Measurements from ENCODE around the gene ARFIP1. TPM values are rescaled to one million over a fixed set of nuclear protein-coding genes. Genes with fewer than 3 reads are reported as not detected.

Gene ARFIP1
- total and polyA plus RNA-seq, 2 of the 8 experiments (the other 6 are each of a cell fraction or from before 2014, with no cell fraction given): 13.5 to 38.0 TPM

DNA sequence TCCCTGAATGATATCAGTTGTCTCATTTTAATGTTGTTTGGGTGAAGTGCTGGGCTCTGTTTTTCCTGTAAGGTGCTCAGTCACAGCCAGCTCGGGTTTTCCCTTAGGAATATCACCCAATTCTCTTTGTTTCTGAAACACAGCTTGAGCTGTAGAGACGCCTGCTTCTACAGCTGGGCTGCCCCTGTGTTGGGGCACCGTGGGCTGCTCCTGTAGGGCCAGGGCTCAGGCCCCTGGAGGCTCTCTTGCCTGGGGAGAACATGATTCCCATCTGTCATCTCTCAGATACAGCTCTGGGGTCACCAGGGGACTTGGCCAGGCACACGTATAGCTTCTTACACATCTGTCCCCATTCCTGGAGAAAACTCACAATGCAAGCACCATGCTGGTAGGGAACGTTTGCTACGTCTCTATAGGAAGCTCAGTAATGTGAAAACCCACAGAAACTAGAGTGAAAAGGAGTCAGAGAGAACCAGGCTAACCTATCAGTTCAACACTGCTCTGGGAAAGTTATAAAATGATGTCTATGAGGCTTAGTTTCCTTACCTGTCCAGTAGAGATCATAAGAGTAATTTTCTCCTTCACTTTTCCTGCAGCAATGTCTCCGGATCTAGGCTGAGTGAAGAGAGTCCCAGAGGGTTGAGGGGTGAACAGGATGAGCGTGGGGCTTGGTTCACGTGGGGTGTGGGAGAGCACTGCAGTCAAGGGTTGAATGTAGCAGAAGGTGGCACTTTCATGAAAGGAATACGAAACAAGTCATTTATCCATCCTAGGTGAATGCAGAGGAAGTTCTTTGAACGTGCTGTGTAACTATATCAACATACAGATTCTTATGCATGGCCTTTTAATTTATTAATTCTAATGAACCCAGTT lies 170.9 kb downstream of the ARFIP1 start (continued):
- TF ChIP-seq, protein P1, sequence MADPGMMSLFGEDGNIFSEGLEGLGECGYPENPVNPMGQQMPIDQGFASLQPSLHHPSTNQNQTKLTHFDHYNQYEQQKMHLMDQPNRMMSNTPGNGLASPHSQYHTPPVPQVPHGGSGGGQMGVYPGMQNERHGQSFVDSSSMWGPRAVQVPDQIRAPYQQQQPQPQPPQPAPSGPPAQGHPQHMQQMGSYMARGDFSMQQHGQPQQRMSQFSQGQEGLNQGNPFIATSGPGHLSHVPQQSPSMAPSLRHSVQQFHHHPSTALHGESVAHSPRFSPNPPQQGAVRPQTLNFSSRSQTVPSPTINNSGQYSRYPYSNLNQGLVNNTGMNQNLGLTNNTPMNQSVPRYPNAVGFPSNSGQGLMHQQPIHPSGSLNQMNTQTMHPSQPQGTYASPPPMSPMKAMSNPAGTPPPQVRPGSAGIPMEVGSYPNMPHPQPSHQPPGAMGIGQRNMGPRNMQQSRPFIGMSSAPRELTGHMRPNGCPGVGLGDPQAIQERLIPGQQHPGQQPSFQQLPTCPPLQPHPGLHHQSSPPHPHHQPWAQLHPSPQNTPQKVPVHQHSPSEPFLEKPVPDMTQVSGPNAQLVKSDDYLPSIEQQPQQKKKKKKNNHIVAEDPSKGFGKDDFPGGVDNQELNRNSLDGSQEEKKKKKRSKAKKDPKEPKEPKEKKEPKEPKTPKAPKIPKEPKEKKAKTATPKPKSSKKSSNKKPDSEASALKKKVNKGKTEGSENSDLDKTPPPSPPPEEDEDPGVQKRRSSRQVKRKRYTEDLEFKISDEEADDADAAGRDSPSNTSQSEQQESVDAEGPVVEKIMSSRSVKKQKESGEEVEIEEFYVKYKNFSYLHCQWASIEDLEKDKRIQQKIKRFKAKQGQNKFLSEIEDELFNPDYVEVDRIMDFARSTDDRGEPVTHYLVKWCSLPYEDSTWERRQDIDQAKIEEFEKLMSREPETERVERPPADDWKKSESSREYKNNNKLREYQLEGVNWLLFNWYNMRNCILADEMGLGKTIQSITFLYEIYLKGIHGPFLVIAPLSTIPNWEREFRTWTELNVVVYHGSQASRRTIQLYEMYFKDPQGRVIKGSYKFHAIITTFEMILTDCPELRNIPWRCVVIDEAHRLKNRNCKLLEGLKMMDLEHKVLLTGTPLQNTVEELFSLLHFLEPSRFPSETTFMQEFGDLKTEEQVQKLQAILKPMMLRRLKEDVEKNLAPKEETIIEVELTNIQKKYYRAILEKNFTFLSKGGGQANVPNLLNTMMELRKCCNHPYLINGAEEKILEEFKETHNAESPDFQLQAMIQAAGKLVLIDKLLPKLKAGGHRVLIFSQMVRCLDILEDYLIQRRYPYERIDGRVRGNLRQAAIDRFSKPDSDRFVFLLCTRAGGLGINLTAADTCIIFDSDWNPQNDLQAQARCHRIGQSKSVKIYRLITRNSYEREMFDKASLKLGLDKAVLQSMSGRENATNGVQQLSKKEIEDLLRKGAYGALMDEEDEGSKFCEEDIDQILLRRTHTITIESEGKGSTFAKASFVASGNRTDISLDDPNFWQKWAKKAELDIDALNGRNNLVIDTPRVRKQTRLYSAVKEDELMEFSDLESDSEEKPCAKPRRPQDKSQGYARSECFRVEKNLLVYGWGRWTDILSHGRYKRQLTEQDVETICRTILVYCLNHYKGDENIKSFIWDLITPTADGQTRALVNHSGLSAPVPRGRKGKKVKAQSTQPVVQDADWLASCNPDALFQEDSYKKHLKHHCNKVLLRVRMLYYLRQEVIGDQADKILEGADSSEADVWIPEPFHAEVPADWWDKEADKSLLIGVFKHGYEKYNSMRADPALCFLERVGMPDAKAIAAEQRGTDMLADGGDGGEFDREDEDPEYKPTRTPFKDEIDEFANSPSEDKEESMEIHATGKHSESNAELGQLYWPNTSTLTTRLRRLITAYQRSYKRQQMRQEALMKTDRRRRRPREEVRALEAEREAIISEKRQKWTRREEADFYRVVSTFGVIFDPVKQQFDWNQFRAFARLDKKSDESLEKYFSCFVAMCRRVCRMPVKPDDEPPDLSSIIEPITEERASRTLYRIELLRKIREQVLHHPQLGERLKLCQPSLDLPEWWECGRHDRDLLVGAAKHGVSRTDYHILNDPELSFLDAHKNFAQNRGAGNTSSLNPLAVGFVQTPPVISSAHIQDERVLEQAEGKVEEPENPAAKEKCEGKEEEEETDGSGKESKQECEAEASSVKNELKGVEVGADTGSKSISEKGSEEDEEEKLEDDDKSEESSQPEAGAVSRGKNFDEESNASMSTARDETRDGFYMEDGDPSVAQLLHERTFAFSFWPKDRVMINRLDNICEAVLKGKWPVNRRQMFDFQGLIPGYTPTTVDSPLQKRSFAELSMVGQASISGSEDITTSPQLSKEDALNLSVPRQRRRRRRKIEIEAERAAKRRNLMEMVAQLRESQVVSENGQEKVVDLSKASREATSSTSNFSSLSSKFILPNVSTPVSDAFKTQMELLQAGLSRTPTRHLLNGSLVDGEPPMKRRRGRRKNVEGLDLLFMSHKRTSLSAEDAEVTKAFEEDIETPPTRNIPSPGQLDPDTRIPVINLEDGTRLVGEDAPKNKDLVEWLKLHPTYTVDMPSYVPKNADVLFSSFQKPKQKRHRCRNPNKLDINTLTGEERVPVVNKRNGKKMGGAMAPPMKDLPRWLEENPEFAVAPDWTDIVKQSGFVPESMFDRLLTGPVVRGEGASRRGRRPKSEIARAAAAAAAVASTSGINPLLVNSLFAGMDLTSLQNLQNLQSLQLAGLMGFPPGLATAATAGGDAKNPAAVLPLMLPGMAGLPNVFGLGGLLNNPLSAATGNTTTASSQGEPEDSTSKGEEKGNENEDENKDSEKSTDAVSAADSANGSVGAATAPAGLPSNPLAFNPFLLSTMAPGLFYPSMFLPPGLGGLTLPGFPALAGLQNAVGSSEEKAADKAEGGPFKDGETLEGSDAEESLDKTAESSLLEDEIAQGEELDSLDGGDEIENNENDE (IDR thresholded peaks at IDR 0.05; ENCODE audit: insufficient replicate concordance, low read length): no peak
- TF ChIP-seq BRCA1 (IDR thresholded peaks at IDR 0.05; ENCODE audit: low read depth, low read length): no peak
- TF ChIP-seq CHD1 (IDR thresholded peaks at IDR 0.05; ENCODE audit: low read depth, low read length): no peak
- no peak for TF ChIP-seq RXRA (IDR thresholded peaks at IDR 0.05; ENCODE audit: insufficient read depth, low read depth, low read length)
